GM18858 (cell line): ENCODE measurements around the gene SSX7.
"Not testable (repeated sequence)": the region's sequence is repeated elsewhere in the genome, so short reads cannot be mapped to it uniquely, and the experiment has no call there.

ENCODE experiments used
- ATAC-seq: cut with Tn5 transposase; IDR thresholded peaks from one replicate; pipeline ENCODE4 v1.9.1; 2021; ENCODE audit not compliant: unreplicated experiment

The SSX7 gene

DNA sequence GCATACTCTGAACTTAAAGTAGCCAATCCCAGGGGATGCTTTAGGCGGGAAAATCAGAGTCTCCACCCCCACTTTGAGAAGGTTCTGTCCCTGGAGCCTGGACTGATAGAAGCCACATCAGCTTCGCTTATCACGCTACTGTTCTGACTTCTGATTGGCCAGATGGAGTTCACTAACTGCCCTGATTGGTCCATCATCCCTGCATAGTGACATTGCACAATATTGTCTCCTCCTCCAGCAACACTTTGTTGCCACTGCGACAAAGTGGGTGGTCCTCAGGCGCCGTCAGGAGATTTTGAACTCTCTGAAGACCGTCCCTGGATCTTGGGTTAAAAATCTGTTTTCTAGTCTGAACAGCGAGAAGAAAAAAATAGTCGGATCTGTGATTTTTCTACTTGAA lies at the start of gene SSX7:
Gene SSX7 (minus strand): TSS at position 101 of the 400 bp plus-strand sequence. CDS start 1,428 bp downstream, outside the sequence.
- not testable (repeated sequence) for ATAC-seq

- not testable (repeated sequence) for ATAC-seq
Observed at GRCh38 chrX:52692034-52692433, 37.3 kb upstream of the SSX7 start.

DNA sequence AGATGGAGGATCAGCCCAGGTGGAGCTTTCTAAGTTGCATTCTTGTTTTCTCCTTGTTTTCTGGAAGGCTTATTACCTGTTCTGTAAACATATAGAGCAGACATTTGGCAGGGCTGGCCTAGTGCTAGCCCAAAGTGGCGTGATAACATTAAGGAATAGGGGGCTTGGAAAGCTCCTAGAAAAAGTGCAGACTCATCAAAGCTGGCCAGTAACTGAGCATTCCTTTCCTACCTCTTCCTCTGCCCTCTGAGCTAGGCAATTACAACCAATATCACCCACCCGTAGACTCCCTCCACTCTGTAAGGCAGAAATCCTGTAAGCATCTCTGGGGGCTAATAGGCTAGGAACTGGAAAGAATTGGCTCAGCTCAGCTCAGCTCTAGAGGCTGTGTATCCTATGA lies 7.5 kb upstream of the SSX7 start:
- ATAC-seq = not testable (repeated sequence)

GRCh38 chrX:52655475-52655874 lies 775 bp upstream of the SSX7 start:
- not testable (repeated sequence) for ATAC-seq

GRCh38 chrX:52650676-52651075 lies 4.0 kb downstream of the SSX7 start:
- not testable (repeated sequence) for ATAC-seq

DNA sequence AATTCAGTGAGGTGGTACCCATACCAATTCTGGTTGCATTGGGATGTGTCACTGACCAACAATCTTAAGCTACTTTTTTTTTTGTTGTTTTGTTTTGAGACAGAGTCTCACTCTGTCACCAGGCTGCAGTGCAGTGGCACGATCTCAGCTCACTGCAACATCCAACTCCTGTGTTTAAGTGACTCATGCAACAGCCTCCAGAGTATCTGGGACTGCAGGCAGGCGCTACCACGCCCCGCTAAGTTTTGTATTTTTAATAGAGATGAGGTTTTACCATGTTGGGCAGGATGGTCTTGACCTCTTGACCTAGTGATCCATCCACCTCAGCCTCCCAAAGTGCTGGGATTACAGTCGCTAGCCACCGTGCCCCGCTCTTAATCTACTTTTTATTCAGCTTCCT lies 5.7 kb downstream of the SSX7 start:
- not testable (repeated sequence) for ATAC-seq

DNA sequence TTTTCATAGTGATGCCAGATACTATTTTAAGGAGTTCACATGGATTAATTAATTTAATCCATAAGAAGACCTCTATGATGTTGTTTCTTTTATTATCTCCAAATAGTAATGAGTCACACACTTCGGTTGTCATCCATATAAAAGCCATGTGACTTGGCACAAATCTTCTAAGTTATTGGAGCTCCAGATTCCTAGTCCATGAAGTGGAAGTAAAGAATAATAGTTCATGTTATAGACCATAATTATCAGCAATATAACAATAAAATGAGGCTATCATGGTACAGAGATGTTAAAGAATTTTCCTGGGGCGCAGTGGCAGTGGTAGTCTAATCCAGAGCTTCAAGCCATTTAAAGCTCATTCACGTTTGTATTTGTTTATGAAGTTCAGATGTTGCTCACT lies 26.2 kb downstream of the SSX7 start:
- ATAC-seq = not testable (repeated sequence)

GRCh38 chrX:52620661-52621060 lies 34.0 kb downstream of the SSX7 start:
- not testable (repeated sequence) for ATAC-seq

GRCh38 chrX:52608961-52609360 lies 45.7 kb downstream of the SSX7 start:
- no peak for ATAC-seq

DNA sequence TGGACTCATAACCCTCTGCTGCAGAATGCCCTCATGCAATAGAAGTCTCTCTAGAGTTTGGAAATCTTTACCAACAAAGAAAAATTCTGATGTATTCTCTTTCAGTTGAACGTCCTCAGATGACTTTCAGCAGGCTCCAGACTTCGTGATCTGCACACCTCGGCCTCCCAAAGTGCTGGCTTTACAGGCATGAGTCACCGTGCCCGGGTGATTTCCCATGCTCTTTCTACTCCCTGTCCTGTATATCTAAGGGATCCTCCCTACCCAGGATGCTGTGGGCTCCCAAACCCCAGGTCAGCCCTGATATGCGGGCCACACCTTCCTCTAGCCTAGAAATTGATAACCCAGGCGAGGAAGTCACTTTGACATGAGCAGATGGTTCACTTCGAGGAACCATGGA lies 51.5 kb downstream of the SSX7 start:
- not testable (repeated sequence) for ATAC-seq

DNA sequence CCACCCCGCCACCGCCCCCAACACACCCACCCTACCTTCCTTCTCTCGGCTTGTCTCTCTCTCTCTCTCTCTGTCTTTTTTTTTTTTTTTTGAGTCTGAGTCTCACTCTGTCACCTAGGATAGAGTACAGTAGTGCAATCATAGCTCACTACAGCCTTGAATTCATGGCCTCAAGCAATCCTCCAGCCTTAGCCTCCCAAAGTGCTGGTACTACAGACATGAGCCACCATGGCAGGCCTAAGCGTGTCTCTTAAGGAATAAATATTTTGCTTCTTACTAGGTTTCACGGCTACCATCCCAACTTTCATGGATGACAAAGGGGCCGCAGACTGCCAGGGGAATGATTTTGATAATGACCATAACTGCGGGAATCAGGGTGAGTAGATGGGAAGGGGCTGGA lies 55.8 kb downstream of the SSX7 start:
- ATAC-seq = no peak

DNA sequence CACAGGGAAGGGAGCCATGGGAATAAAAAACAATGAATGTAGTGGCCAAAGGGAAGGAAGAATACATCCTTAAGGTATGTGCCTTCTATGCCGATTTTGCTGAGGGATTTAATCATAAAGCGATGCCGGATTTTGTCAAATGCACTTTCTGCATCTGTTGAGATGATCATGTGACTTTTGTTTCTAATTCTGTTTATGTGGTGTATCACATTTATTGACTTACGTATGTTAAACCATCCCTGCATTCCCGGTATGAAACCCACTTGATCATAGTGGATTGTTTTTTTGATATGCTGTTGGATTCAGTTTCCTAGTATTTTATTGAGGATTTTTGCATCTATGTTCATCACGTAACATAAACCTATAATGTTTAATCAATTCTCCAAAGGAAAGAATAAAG lies 60.0 kb downstream of the SSX7 start:
- ATAC-seq = no peak
